Neutrophil (primary cell): ENCODE data around the gene MZB1.

Source experiments
- H3K27ac ChIP-seq: fragments of 200-600 bp; sonication (generic); 2 replicates; pipeline ENCODE4 v1.5.1; 2016; ENCODE audit warnings: mild to moderate bottlenecking, moderate library complexity
- H3K27me3 ChIP-seq: fragments of 200-600 bp; sonication (generic); 2 replicates; pipeline ENCODE4 v1.6.0; 2016; ENCODE audit warnings: mild to moderate bottlenecking
- H3K36me3 ChIP-seq: fragments of 200-600 bp; sonication (generic); 2 replicates; pipeline ENCODE4 v1.5.1; 2017
- H3K4me1 ChIP-seq, 2 experiments: fragments of 200-600 bp in 1 of 2; sonication (generic) in 1 of 2; 1 replicate in 1 of 2; 2 replicates in 1 of 2; pipeline versions ENCODE4 v1.5.1 to v1.6.1; 2013 to 2016; ENCODE audit warnings: low read depth in 1 of 2, low read length in 1 of 2, mild to moderate bottlenecking in 1 of 2, moderate library complexity in 1 of 2; ENCODE audit not compliant: control insufficient read depth in 1 of 2, insufficient read depth in 1 of 2
- H3K4me3 ChIP-seq, 2 experiments: fragments of 200-600 bp in 1 of 2; sonication (generic) in 1 of 2; 1 replicate in 1 of 2; 2 replicates in 1 of 2; pipeline ENCODE4 v1.5.1; 2013 to 2016; ENCODE audit warnings: low read depth in 1 of 2, low read length in 1 of 2, mild to moderate bottlenecking in 1 of 2, moderate library complexity in 1 of 2
- H3K9me3 ChIP-seq: fragments of 200-600 bp; sonication (generic); 2 replicates; pipeline ENCODE4 v1.5.1; 2016
- TF ChIP-seq, protein P1 (sequence below): fragments of 200-600 bp; sonication (generic); IDR thresholded peaks from 2 replicates; pipeline ENCODE4 v1.5.1; 2016; ENCODE audit warnings: antibody characterized with exemption

The MZB1 gene

DNA sequence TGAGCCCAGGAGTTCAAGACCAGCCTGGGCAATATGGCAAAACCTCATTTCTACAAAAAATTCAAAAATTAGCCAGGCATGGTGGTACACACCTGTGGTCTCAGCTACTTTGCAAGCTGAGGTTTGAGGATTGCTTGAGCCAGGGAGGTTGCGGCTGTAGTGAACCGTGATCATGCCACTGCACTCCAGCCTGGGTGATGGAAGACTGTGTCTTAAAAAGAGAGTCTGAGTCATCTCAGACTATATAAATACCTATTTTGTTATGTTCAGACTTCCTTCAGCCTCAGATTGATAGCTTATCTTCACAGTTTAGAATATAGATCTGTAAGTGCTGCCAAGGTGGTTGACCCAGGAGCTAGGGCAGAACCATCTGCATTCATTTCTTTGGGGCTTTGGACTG, 49.7 kb downstream of the MZB1 start:
- Histone ChIP-seq H3K27me3 (no peaks in the 10 kb centered on the region), H3K27ac (no peak overlapping the region), H3K9me3 (no peaks in the 10 kb centered on the region), H3K36me3 (no peaks in the 10 kb centered on the region), H3K4me1 (peaks cover 22 to 31% of the 10 kb centered on the region in 2 experiments), H3K4me3 (no peak overlapping the region)
- TF ChIP-seq, protein P1, sequence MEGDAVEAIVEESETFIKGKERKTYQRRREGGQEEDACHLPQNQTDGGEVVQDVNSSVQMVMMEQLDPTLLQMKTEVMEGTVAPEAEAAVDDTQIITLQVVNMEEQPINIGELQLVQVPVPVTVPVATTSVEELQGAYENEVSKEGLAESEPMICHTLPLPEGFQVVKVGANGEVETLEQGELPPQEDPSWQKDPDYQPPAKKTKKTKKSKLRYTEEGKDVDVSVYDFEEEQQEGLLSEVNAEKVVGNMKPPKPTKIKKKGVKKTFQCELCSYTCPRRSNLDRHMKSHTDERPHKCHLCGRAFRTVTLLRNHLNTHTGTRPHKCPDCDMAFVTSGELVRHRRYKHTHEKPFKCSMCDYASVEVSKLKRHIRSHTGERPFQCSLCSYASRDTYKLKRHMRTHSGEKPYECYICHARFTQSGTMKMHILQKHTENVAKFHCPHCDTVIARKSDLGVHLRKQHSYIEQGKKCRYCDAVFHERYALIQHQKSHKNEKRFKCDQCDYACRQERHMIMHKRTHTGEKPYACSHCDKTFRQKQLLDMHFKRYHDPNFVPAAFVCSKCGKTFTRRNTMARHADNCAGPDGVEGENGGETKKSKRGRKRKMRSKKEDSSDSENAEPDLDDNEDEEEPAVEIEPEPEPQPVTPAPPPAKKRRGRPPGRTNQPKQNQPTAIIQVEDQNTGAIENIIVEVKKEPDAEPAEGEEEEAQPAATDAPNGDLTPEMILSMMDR = no peak
